Osteocyte (in vitro differentiated cells): ENCODE measurements around the gene CYREN. TPM values are rescaled to one million over a fixed set of nuclear protein-coding genes. Genes with fewer than 3 reads are reported as not detected.

Source experiments
- DNase-seq: peaks from one replicate; pipeline ENCODE4 v3.0.0; 2021; ENCODE audit warnings: mixed read lengths; ENCODE audit not compliant: unreplicated experiment; ENCODE audit errors: extremely low spot score
- H3K27ac Mint-ChIP-seq: one replicate; pipeline ENCODE4 v1.8.0; 2021; ENCODE audit warnings: mild to moderate bottlenecking, mixed read lengths; ENCODE audit not compliant: unreplicated experiment
- H3K27me3 Mint-ChIP-seq: one replicate; pipeline ENCODE4 v1.8.0; 2021; ENCODE audit warnings: mixed read lengths; ENCODE audit not compliant: unreplicated experiment
- H3K36me3 Mint-ChIP-seq: one replicate; pipeline ENCODE4 v1.8.0; 2021; ENCODE audit warnings: mixed read lengths; ENCODE audit not compliant: unreplicated experiment
- H3K4me1 Mint-ChIP-seq: one replicate; pipeline ENCODE4 v1.8.0; 2021; ENCODE audit warnings: mixed read lengths; ENCODE audit not compliant: unreplicated experiment
- H3K4me3 Mint-ChIP-seq: one replicate; pipeline ENCODE4 v1.8.0; 2021; ENCODE audit warnings: mild to moderate bottlenecking, moderate library complexity, mixed read lengths; ENCODE audit not compliant: unreplicated experiment
- H3K9me3 Mint-ChIP-seq: one replicate; pipeline ENCODE4 v1.8.0; 2021; ENCODE audit warnings: mixed read lengths; ENCODE audit not compliant: unreplicated experiment
- CTCF ChIP-seq: fragments of 200-600 bp; sonication (generic); IDR thresholded peaks from 2 replicates; pipeline ENCODE4 v1.5.0; 2021; ENCODE audit warnings: antibody characterized with exemption, mild to moderate bottlenecking, moderate library complexity
- total RNA-seq: library from RNA; stranded (reverse); gene quantifications from 2 replicates; pipeline ENCODE4 v1.2.1, GENCODE V29; 2021

CYREN gene
- total RNA-seq, 1 donor from 2014 or later = 38.6 TPM

GRCh38 chr7:135197343-135197742 lies 26.8 kb upstream of the CYREN start:
- DNase-seq = no peak
- TF ChIP-seq CTCF = no peak
- Mint-ChIP-seq H3K27me3 (no peaks in the 10 kb centered on the region), H3K27ac (no peak overlapping the region), H3K9me3 (no peaks in the 10 kb centered on the region), H3K36me3 (peaks cover 51% of the 10 kb centered on the region), H3K4me1 (peaks cover 11% of the 10 kb centered on the region), H3K4me3 (no peak overlapping the region)

DNA sequence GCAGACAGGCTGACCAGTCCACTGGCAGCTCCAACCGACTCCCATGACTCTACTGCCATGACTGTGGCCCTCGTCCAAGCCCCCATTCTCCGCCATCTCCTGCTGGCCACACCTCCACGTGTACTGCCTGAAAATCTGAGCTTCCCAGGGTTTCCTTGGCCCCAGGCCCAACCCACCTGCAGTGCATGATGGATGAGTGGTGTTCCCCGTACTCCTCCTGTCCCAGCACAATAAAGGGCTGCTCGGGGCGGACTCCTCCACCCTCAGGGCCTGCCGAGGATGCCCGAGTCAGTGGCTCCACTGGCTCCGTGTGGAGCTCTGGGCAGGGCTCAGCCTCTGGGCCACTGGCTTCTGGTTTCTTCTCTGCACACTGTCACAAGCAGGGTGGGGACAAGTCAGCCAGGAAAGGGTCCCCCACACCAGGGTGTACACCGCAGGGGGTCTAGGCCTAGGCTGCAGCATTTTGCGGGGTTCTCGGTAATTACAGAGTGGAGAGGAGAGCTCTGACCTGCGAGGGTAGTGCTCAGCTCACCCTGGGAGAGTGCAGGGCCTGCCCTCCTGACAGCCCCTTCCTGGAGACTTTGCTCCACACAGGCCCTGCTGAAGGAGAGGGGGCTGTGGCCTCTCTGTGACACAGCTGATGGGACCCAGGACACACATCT lies 25.6 kb upstream of the CYREN start:
- peaks cover 50% of the 10 kb centered on the region for H3K36me3 Mint-ChIP-seq
- no peak overlapping the region for H3K27ac Mint-ChIP-seq
- no peak for DNase-seq
- H3K4me3 Mint-ChIP-seq = no peak overlapping the region
- no peak for TF ChIP-seq CTCF
- H3K9me3 Mint-ChIP-seq = no peaks in the 10 kb centered on the region
- H3K27me3 Mint-ChIP-seq = no peaks in the 10 kb centered on the region
- H3K4me1 Mint-ChIP-seq = peaks cover 11% of the 10 kb centered on the region

- no peak for DNase-seq
- H3K36me3 Mint-ChIP-seq = peaks cover 56% of the 10 kb centered on the region
- no peaks in the 10 kb centered on the region for H3K27me3 Mint-ChIP-seq
- no peak overlapping the region for H3K27ac Mint-ChIP-seq
- H3K4me1 Mint-ChIP-seq = peaks cover 12% of the 10 kb centered on the region
- no peaks in the 10 kb centered on the region for H3K9me3 Mint-ChIP-seq
- no peak overlapping the region for H3K4me3 Mint-ChIP-seq
- TF ChIP-seq CTCF = no peak
Observed at GRCh38 chr7:135195156-135195555, 24.6 kb upstream of the CYREN start.

DNA sequence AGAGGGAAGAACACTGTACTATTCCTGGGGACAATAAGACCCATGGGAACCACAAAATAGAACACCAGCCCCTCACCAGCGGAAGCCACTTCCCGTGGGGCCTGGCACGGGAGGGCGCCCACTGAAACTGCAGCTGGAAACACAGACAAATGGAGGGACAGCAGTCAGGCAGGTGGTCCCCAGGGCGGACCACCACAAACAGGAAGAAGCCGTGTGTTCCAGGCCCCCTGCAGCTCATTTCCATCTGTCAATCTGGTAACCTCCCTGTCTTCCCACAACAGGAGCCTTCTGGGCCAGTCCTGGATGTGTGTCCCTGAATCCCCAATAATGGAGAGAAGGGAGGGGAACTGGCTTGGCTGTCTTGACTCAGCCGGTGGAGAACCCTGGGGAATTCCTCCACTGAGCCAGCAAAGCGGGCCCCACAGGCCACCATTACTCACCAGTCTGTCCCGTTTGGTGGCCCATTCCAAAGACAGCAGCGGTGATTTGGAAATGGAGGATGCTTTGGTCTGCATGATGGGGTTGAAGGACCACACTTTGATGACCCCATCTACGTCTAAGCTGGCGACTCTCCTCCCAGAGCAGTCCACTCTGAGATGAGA lies 24.1 kb upstream of the CYREN start:
- peaks cover 18% of the 10 kb centered on the region for H3K4me1 Mint-ChIP-seq
- no peak overlapping the region for H3K4me3 Mint-ChIP-seq
- H3K27me3 Mint-ChIP-seq = no peaks in the 10 kb centered on the region
- no peaks in the 10 kb centered on the region for H3K9me3 Mint-ChIP-seq
- peaks cover 56% of the 10 kb centered on the region for H3K36me3 Mint-ChIP-seq
- DNase-seq = no peak
- TF ChIP-seq CTCF = no peak
- H3K27ac Mint-ChIP-seq = no peak overlapping the region

- H3K27ac Mint-ChIP-seq = peak overlapping the region; percentile 45
- no peak for DNase-seq
- H3K27me3 Mint-ChIP-seq = no peaks in the 10 kb centered on the region
- no peak overlapping the region for H3K4me3 Mint-ChIP-seq
- H3K4me1 Mint-ChIP-seq = peaks cover 20% of the 10 kb centered on the region
- peaks cover 56% of the 10 kb centered on the region for H3K36me3 Mint-ChIP-seq
- H3K9me3 Mint-ChIP-seq = no peaks in the 10 kb centered on the region
- no peak for TF ChIP-seq CTCF
Observed at GRCh38 chr7:135193615-135194081, 23.1 kb upstream of the CYREN start.
